Subcutaneous adipose tissue (tissue), 4 donors: Measurements from ENCODE around the gene CARS2. TPM values are rescaled to one million over a fixed set of nuclear protein-coding genes. Genes with fewer than 3 reads are reported as not detected.

Experiments used
- total RNA-seq, 4 donors: library from RNA; depleted of rRNA; stranded (reverse); fragments of >200 nt; gene quantifications; one replicate each; pipeline ENCODE4 v1.1.0, GENCODE V29; 2016
- TF ChIP-seq, protein P1 (sequence below): fragments of 450-650 bp; IDR thresholded peaks from one replicate; pipeline ENCODE4 v1.5.1; 2016; ENCODE audit warnings: low read depth, mild to moderate bottlenecking, control low read depth, antibody characterized with exemption, moderate library complexity

CARS2 gene
- total RNA-seq, 4 donors from 2014 or later: 36.5 to 366 (median 102) TPM

DNA sequence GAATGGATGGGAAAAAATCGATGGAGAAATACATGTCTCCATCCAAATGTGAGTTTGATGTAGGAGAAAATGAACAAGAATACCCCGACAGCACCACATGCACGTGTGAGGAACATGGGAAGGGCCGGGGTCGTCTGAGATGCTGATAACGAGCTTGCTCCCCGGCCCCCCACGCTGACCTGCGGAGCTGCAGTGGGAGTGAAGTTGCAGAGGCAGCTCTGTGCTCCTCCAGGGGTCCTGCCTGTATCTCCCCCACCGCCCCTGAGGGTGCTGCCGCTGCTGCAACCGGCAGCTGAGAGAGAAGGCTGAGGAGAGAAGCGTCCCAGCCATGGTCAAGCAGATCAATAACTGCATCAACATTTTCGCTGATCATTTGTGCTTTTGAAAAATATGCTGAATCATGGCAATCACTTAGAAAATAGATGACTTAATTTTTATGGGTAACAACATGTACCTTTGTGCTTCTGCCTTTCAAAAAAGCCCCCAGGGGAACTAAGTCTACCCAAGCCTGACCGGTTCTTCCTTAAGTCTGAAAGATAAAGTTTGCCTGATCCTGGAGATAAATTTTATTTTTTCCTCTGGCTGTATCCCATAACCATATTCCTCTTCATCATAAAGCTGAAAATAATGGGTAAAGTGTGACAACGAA lies 108.8 kb downstream of the CARS2 start:
- TF ChIP-seq, protein P1, sequence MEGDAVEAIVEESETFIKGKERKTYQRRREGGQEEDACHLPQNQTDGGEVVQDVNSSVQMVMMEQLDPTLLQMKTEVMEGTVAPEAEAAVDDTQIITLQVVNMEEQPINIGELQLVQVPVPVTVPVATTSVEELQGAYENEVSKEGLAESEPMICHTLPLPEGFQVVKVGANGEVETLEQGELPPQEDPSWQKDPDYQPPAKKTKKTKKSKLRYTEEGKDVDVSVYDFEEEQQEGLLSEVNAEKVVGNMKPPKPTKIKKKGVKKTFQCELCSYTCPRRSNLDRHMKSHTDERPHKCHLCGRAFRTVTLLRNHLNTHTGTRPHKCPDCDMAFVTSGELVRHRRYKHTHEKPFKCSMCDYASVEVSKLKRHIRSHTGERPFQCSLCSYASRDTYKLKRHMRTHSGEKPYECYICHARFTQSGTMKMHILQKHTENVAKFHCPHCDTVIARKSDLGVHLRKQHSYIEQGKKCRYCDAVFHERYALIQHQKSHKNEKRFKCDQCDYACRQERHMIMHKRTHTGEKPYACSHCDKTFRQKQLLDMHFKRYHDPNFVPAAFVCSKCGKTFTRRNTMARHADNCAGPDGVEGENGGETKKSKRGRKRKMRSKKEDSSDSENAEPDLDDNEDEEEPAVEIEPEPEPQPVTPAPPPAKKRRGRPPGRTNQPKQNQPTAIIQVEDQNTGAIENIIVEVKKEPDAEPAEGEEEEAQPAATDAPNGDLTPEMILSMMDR: no peak

DNA sequence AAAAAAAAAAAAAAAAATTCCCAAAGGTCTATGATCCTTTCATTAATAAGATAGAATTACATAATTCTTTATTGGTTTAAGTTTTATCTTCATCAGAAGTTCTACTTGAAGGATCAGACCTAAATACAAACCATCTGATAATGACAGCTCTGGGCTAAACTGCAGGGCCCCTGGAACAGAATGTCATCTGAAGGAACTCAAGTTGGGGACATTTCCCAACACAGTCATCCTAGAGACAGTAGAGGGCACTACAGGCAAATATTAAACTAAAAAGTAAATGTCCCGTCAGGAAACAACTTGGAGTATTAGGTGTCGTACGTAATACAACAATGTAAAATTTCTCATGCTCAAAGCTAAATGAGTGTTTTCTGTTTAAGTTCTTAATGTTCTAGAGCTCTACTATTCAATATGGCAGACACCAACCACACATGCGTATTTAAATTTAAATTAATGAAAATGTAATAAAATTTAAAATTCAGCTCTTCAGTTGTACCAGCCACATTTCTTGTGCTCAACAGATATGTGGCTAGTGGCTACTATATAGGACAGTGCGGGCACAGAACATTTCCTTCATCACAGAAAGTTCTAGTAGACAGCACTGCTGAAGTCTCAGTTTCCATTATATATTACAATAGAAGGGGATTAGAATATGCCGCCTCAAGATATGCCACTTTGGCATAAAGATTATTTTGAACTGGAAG lies 112.3 kb downstream of the CARS2 start:
- TF ChIP-seq, protein P1: no peak

DNA sequence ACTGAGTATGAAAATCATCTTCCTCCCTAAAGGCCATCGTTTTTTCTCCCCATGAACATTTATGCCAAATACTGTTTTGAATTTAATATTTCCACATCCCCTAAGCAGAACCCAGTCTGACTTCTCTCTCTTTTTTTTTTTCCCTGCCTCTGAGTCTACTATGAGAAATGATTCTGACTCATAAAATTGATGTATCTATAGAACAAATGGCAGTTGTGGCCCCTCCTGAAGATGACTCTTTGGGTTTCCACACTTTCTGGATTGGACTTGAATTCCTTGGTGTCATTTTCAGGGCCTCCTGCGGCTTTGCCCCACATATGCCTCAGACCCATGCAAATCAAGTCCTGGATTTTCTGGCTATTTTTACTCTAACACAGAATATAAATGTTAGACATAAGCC lies 113.3 kb downstream of the CARS2 start:
- TF ChIP-seq, protein P1: no peak

Other genes with a start within 250 kb of the CARS2 start
- gene RAB20, start 144.4 kb downstream of the CARS2 start, total RNA-seq: 10 to 100 TPM; 26.6 to 78.5 (median 37.8) TPM
- 10 to 100 TPM; 17.0 to 27.1 (median 20.4) TPM for gene NAXD, start 90.6 kb downstream of the CARS2 start, total RNA-seq
- 10 to 100 TPM; 15.3 to 26.0 (median 17.6) TPM for gene ING1, start 7.6 kb upstream of the CARS2 start, total RNA-seq
- 100 to 1,000 TPM; 118 to 170 (median 135) TPM for gene ANKRD10, start 209.0 kb upstream of the CARS2 start, total RNA-seq